Measurements from ENCODE around the gene SSR3.

DNA sequence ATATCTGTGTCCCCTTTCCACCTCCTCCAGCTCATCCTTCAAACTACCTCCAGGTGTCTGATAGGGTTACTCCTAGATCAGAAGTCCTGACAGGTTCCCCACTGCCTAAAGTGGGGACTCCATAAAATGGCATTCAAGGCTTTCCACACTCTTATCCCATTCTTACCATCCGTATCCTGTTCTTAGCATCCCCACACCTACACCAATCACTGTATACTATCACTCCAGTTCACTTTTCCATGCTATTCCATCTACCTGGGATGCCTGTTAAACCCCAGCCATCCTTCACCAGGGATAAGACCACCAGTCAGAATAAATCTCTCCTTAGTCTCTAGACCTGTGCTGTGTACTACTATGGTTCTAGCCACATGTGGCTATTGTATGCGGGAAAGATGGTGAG, 19.1 kb downstream of the SSR3 start:
- TF ChIP-seq EZH2 (IDR thresholded peaks at IDR 0.05; ENCODE audit: borderline replicate concordance, low read length): no peak
- TF ChIP-seq, protein P1, sequence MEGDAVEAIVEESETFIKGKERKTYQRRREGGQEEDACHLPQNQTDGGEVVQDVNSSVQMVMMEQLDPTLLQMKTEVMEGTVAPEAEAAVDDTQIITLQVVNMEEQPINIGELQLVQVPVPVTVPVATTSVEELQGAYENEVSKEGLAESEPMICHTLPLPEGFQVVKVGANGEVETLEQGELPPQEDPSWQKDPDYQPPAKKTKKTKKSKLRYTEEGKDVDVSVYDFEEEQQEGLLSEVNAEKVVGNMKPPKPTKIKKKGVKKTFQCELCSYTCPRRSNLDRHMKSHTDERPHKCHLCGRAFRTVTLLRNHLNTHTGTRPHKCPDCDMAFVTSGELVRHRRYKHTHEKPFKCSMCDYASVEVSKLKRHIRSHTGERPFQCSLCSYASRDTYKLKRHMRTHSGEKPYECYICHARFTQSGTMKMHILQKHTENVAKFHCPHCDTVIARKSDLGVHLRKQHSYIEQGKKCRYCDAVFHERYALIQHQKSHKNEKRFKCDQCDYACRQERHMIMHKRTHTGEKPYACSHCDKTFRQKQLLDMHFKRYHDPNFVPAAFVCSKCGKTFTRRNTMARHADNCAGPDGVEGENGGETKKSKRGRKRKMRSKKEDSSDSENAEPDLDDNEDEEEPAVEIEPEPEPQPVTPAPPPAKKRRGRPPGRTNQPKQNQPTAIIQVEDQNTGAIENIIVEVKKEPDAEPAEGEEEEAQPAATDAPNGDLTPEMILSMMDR (conservative IDR thresholded peaks at IDR 0.05 in 1 of 2, IDR thresholded peaks at IDR 0.05 in 1 of 2; ENCODE audit: extremely low read depth in 1 of 2, insufficient read depth in 1 of 2, low read depth in 1 of 2, low read length in 2 of 2): no peak
